HG02943 (cell line): ENCODE measurements around the gene ZNF486.
"Not testable (repeated sequence)": the region's sequence is repeated elsewhere in the genome, so short reads cannot be mapped to it uniquely, and the experiment has no call there.

Experiments used
- ATAC-seq: cut with Tn5 transposase; IDR thresholded peaks from one replicate; pipeline ENCODE4 v1.9.1; 2021; ENCODE audit warnings: mild to moderate bottlenecking, low read depth, moderate library complexity; ENCODE audit not compliant: unreplicated experiment

ZNF486 gene

DNA sequence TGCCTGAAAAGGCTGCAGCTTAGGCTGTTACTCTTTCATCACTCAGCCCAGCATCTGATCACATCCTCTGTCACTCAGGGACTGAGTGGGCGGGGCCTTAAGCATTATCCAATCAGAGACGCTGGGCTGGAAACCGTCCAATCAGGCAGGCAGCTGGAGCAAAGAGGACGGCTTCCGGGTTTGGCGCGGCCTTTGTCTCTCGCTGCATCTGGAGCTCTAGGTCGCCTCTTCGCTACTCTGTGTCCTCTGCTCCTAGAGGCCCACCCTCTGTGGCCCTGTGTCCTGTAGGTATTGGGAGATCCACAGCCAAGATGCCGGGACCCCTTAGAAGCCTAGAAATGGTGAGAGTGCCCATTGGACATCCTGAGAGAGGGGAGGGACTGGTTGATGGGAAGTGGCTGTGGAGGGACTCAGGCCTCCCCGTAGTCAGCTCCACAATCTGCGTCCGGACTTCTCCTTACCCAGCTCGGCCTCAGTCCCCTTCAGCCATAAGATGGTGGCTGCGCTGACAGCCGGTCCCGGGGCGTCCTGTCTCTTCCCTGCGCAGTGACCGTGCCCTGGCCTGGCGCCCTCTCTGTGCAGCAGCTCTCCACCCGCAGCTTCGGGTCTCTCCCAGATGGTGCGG lies at the start of gene ZNF486:
Gene ZNF486, plus strand, starts transcription at position 195 of the 625 bp plus-strand sequence. Its CDS starts 117 bp downstream, at position 312.
- peak; percentile 90 for ATAC-seq

DNA sequence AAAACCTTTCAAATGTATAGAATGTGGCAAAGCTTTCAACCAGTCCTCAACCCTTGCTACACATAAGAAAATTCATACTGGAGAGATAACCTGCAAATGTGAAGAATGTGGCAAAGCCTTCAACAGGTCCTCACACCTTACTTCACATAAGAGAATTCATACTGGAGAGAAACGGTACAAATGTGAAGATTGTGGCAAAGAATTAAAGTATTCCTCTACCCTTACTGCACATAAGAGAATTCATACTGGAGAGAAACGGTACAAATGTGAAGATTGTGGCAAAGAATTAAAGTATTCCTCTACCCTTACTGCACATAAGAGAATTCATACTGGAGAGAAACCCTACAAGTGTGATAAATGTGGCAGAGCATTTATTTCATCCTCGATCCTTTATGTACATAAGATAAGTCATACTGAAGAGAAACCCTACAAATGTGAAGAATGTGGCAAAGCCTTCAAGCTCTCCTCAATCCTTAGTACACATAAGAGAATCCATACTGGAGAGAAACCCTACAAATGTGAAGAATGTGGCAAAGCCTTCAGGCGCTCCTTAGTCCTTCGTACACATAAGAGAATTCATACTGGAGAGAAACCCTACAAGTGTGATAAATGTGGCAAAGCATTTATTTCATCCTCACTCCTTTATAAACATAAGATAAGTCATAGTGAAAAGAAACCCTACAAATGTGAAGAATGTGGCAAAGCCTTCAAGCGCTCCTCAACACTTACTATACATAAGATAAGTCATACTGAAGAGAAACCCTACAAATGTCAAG lies 48.8 kb upstream of the ZNF486 start:
- not testable (repeated sequence) for ATAC-seq

DNA sequence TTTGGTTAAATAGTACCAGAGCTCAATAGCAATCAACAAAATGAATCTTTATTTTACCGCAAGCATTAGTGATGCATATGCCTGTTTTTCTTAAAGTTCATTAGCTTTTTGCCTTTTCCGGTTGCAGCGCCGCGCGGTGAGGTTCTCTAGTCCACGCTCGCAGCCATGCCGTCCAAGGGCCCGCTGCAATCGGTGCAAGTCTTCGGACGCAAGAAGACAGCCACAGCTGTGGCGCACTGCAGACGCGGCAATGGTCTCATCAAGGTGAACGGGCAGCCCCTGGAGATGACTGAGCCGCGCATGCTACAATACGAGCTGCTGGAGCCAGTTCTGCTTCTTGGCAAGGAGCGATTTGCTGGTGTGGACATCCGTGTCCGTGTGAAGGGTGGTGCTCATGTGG lies 42.1 kb upstream of the ZNF486 start:
- ATAC-seq: no peak

DNA sequence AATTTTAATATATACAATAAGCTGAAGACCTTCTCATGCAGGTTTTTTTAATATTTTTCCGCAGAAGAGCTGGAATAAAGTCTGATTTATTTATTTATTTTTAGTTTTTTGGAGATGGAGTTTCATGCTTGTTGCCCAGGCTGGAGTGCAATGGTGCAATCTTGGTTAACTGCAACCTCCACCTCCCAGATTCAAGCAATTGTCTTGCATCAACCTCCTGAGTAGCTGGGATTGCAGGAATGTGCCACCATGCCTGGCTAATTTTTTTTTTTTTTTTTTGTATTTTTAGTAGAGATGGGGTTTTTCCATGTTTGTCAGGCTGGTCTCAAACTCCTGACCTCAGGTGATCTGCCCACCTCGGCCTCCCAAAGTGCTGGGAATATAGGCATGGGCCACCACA lies 34.1 kb upstream of the ZNF486 start:
- ATAC-seq: not testable (repeated sequence)

- ATAC-seq: not testable (repeated sequence)
Observed at GRCh38 chr19:20137714-20138113, 29.3 kb upstream of the ZNF486 start.

- no peak for ATAC-seq
Observed at GRCh38 chr19:20151617-20152145, 15.3 kb upstream of the ZNF486 start.

- ATAC-seq: not testable (repeated sequence)
Observed at GRCh38 chr19:20152506-20152905, 14.5 kb upstream of the ZNF486 start.

DNA sequence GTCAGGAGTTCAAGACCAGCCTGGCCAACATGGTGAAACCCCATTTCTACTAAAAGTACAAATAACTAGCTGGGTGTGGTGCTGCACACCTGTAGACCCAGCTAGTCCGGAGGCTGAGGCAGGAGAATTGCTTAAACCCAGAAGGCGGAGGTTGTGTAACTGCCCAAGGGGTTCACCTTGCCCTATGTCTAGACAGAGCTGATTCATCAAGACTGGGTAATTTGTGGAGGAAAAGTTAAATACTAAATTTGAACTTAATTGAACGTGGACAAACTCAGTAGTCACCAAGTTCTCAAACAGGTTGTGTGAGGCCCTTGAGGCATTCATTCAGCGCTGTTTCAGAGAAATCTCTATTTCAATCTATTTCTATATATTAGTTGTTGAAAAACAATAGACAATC lies 13.7 kb upstream of the ZNF486 start:
- ATAC-seq: no peak

DNA sequence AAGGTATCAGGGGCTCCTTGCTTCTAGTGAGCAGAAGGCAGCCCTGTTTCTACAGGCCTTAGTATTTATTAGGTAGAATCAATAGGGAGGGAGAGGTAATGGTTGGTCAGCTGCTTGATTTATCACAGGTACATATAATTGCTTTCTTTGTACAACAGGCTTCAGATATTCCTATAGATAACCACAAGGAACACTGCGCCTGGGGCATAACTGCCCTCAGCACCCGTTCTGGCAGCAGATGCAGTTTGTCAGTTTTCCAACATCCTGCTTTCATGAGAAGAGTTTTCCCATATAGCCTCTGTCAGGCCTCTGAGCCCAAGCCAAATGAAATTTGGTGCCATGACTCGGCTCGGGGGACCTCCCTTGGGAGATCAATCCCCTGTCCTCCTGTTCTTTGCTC lies 12.4 kb upstream of the ZNF486 start:
- no peak for ATAC-seq

GRCh38 chr19:20162821-20163220 lies 4.2 kb upstream of the ZNF486 start:
- ATAC-seq: no peak

DNA sequence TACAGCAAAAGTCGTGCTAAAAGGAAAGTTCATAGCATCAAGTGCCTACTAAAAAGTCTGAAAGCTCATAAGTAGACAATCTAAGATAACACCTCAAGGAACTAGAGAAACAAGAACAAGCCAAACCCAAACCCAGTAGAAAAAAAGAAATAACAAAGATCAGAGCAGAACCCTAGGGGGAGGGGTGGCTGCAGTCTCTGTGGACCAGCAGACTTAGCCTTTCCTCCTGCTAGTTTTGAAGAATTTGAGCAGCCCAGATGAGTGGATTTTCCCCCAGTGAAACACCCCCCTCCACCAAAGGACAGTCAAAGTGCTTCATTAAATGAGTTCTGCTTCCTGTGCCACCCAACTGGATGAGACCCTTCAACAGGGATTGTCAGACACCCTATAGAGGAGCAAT lies 2.6 kb upstream of the ZNF486 start:
- ATAC-seq: no peak

DNA sequence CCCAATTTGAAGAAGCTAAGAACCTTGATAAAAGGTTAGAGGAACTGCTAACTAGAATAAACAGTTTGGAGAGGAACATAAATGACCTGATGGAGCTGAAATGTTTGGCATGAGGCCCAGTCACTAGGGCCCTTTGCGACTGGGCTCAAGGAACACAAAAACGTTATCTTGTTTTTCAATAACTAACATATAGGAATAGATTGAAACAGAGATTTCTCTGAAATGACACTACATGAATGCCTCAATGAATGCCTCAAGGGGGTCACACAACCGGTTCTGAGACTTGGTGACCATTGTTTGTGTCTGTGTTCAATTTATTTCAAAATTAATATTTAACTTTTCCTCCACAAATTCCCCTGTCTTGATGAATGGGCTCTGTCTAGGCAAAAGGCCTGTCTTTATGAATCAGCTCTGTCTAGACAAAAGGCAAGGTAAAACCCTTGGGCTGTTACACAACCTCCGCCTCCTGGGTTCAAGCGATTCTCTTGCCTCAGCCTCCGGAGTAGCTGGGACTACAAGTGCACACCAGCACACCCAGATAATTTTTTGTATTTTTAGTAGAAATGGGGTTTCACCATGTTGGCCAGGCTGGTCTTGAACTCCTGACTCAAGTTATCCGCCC lies 932 bp upstream of the ZNF486 start:
- no peak for ATAC-seq

GRCh38 chr19:20167651-20168122 lies 673 bp downstream of the ZNF486 start:
- no peak for ATAC-seq

DNA sequence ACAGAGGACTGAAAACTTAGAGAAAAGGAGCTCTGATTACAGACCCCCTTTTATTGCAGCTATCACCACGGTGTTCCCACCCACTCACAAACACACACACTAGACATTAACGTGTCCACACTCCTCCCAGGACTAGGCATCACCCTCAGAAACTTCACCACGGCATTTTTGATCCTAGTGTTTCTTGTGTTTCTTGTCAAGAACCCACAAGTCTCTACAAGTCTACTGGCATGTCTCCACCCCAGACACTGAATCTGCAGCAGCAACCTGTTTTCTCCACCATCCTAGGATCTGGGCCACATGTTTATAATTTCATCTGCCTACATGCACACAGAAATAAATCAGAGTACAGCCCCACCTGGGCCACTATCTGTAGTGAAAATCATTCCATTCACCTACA lies 4.3 kb downstream of the ZNF486 start:
- no peak for ATAC-seq

DNA sequence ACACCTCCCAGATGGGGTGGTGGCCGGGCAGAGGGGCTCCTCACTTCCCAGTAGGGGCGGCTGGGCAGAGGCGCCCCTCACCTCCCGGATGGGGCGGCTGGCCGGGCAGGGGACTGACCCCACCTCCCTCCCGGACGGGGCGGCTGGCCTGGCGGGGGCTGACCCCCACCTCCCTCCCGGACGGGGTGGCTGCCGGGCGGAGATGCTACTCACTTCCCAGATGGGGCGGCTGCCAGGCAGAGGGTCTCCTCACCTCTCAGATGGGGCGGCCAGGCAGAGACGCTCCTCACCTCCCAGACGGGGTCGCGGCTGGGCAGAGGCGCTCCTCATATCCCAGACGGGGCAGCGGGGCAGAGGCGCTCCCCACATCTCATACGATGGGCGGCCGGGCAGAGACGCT lies 8.8 kb downstream of the ZNF486 start:
- ATAC-seq: not testable (repeated sequence)

- not testable (repeated sequence) for ATAC-seq
Observed at GRCh38 chr19:20179956-20180355, 12.9 kb downstream of the ZNF486 start.

DNA sequence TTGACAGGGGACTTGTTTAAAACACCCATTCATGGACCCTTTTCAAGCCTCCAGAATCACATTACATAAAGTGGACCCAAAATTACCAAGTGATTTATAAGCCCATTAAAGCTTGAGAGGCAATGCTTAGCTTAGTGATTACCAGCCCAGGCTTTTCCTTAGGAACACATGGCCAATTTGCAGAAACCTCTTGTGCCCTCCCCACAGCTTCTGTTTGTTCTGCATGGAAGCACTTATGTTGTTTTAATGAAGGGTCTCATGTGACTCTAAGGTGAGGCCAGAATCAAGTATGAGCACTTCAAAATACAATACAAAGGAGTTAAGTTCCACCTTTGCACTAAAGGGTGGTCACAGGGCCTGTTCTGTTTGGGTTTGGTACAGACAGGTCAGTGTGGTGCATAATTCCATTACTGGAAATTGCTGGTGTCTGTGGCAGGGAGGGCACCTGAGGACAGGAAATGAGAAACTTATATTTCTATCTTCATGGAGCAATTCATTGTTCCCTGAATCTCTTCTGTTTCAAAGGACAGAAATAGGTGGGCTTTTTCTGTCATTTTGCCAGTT lies 15.3 kb downstream of the ZNF486 start:
- ATAC-seq: no peak

- ATAC-seq: no peak
Observed at GRCh38 chr19:20186174-20186573, 19.2 kb downstream of the ZNF486 start.

DNA sequence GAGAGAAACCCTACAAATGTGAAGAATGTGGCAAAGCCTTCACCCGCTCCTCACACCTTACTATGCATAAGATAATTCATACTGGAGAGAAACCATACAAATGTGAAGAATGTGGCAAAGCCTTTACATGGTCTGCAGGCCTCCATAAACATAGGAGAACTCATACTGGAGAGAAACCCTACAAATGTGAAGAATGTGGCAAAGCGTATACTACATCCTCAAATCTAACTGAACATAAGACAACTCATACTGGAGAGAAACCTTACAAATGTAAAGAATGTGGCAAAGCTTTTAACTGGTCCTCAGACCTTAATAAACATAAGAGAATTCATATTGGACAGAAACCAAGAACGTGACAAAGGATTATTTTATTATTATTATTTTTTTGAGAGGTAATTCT lies 30.7 kb downstream of the ZNF486 start:
- no peak for ATAC-seq

DNA sequence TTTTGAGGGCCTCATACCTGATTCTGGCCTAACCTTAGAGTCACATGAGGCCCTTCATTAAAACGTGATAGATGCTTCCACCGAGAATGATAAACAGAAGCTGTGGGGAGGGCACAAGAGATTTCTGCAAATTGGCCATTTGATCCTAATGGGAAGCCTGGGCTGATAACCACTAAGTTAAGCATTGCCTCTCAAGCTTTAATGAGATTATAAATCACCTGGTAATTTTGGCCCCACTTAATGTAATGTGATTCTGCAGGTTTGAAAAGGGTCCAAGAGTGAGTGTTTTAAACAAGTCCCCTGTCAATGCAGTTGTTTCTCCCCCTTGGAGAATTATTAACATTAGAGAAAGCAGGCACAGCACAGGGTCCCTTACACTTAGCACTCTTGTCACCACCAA lies 42.0 kb downstream of the ZNF486 start:
- no peak for ATAC-seq

GRCh38 chr19:20214366-20214765 lies 47.4 kb downstream of the ZNF486 start:
- not testable (repeated sequence) for ATAC-seq
